ENCODE measurements around the gene FAM163B. TPM values are rescaled to one million over a fixed set of nuclear protein-coding genes. Genes with fewer than 3 reads are reported as not detected.

Gene FAM163B
- total and polyA plus RNA-seq, 2 of the 8 experiments (the other 6 are each of a cell fraction or from before 2014, with no cell fraction given): 0.63 to 1.0 TPM

DNA sequence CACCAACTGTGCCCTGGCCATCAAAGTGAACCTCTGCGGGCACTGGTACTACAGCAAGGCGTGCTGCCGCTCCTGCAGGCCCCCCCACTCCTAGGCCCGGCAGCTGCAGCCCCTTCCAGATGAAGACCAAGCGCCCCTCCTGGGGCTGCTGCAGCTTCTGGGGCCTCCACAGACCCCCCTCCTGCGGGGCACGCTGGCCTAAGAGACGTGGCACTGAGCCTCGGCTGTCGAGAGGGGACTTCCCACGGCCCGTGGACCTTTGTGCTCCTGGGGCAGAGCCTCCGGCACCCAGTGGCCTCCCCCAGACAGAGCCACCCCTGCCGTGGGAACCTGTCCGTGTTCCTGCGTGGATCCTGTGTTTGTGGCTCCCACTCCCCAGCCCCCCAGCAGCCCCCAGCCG, 34.4 kb downstream of the FAM163B start:
- Histone ChIP-seq H2BK12ac (ENCODE audit: low read depth, low read length) (no peak overlapping the region), H3K27ac (ENCODE audit: low read depth, low read length) (no peak overlapping the region), H3K14ac (ENCODE audit: insufficient read length) (no peak overlapping the region), H3K4me3 (ENCODE audit: extremely low read depth in 1 of 4, insufficient read depth in 2 of 4, low read depth in 3 of 4, low read length in 4 of 4) (no peak overlapping the region), H3K4me2 (ENCODE audit: insufficient read depth in 1 of 2, low read depth in 2 of 2, low read length in 2 of 2) (no peak overlapping the region), H3K4ac (replicated peaks; ENCODE audit: insufficient read length, low read depth, low read length) (no peak overlapping the region), H2AFZ (ENCODE audit: low read length) (no peak overlapping the region), H3K23me2 (ENCODE audit: low read depth, low read length) (no peaks in the 10 kb centered on the region), H3K9ac (replicated peaks in 1 of 4; ENCODE audit: extremely low read depth in 1 of 4, low read depth in 3 of 4, low read length in 3 of 4) (no peak overlapping the region), H2BK5ac (ENCODE audit: low read depth, low read length) (no peak overlapping the region), H3K79me1 (ENCODE audit: low read depth, low read length) (no peaks in the 10 kb centered on the region), H3K9me3 (ENCODE audit: insufficient read depth in 2 of 2, low read depth in 1 of 2, low read length in 1 of 2) (no peaks in the 10 kb centered on the region), H3K36me3 (ENCODE audit: control insufficient read depth in 2 of 4, insufficient read depth in 4 of 4, low read length in 3 of 4) (no peaks in the 10 kb centered on the region), H4K20me1 (replicated peaks in 1 of 2; ENCODE audit: control insufficient read depth in 1 of 2, insufficient read depth in 2 of 2, low read length in 2 of 2) (no peaks in the 10 kb centered on the region), H3K4me1 (replicated peaks in 1 of 4; ENCODE audit: control insufficient read depth in 3 of 4, insufficient read depth in 4 of 4, low read length in 3 of 4) (peaks cover 0 to 8% (median 1%) of the 10 kb centered on the region in 4 experiments; a peak in 5 of 7 replicates), H2BK20ac (ENCODE audit: low read length) (no peak overlapping the region), H4K8ac (ENCODE audit: extremely low read depth, insufficient read depth, low read length) (0 out of 2 replicates have a peak overlapping the region, but pooled peaks have one; percentile 14), H3K18ac (ENCODE audit: extremely low read depth, low read length) (no peak overlapping the region), H2BK15ac (ENCODE audit: low read length) (no peak overlapping the region), H3K56ac (replicated peaks; ENCODE audit: insufficient read length, low read depth, low read length) (no peak overlapping the region), H3K79me2 (ENCODE audit: control insufficient read depth in 1 of 2, insufficient read depth in 2 of 2, low read length in 2 of 2) (no peaks in the 10 kb centered on the region), H4K5ac (ENCODE audit: insufficient read length, low read depth, low read length) (no peak overlapping the region), H4K91ac (replicated peaks; ENCODE audit: insufficient read length, low read length) (no peak overlapping the region), H3K23ac (ENCODE audit: insufficient read length) (no peak overlapping the region), H2BK120ac (replicated peaks; ENCODE audit: low read depth, low read length) (no peak overlapping the region), H3K27me3 (replicated peaks in 1 of 4; ENCODE audit: control insufficient read depth in 3 of 4, extremely low read depth in 1 of 4, insufficient read depth in 3 of 4, low read length in 3 of 4) (0 out of 7 replicates have a peak, but pooled peaks cover 0 to 2% (median 0%) of the 10 kb centered on the region in 4 experiments), H2AK5ac (ENCODE audit: low read depth, low read length) (no peak overlapping the region)
- FAIRE-seq (no peak), DNase-seq (ENCODE audit: low read depth in 1 of 2, low spot score in 2 of 2) (no peak)
- ChIA-PET POLR2A (ENCODE audit: partially characterized antibody) (interaction anchor here (1.2 kb wide), 1 partner anchor 8 kb away, joined by 4 read pairs; no protein-coding TSS in a partner anchor), CTCF (ENCODE audit: partially characterized antibody) (interaction anchor here (0.7 to 4.9 kb wide), 7 partner anchors 10 to 152 kb away, joined by 3 to 18 read pairs (median 4); no protein-coding TSS in a partner anchor)
- 89% methylated on average over 9 of the region's 17 CpGs; no CpG with 5 or more reads in 1 of the 2 experiments for WGBS, 2 experiments (ENCODE audit: extremely low coverage in 1 of 2, insufficient coverage in 1 of 2, insufficient read length in 1 of 2, insufficient replicate concordance in 2 of 2, low coverage in 1 of 2, low lambda C conversion rate in 2 of 2, missing lambda C conversion rate in 1 of 2)
- TF ChIP-seq SUZ12 (IDR thresholded peaks at IDR 0.05; ENCODE audit: low read length) (no peak), JUND (IDR thresholded peaks at IDR 0.05; ENCODE audit: low read length) (no peak), HDAC2 (IDR thresholded peaks at IDR 0.05; ENCODE audit: borderline replicate concordance in 1 of 2, low read depth in 2 of 2, low read length in 2 of 2) (no peak), SP1 (IDR thresholded peaks at IDR 0.05; ENCODE audit: low read depth, low read length) (no peak), CTBP2 (IDR thresholded peaks at IDR 0.05; ENCODE audit: borderline replicate concordance, insufficient read depth, insufficient read length, low read length) (no peak)
- TF ChIP-seq, protein P1, sequence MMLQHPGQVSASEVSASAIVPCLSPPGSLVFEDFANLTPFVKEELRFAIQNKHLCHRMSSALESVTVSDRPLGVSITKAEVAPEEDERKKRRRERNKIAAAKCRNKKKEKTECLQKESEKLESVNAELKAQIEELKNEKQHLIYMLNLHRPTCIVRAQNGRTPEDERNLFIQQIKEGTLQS (IDR thresholded peaks at IDR 0.05; ENCODE audit: insufficient read depth, low read depth, low read length): no peak

All from H1 (cell line).